ENCODE measurements around the gene TCFL5.
A peak's percentile ranks its signal among the peaks of the same experiment; 100 is the strongest.

TCFL5 gene

DNA sequence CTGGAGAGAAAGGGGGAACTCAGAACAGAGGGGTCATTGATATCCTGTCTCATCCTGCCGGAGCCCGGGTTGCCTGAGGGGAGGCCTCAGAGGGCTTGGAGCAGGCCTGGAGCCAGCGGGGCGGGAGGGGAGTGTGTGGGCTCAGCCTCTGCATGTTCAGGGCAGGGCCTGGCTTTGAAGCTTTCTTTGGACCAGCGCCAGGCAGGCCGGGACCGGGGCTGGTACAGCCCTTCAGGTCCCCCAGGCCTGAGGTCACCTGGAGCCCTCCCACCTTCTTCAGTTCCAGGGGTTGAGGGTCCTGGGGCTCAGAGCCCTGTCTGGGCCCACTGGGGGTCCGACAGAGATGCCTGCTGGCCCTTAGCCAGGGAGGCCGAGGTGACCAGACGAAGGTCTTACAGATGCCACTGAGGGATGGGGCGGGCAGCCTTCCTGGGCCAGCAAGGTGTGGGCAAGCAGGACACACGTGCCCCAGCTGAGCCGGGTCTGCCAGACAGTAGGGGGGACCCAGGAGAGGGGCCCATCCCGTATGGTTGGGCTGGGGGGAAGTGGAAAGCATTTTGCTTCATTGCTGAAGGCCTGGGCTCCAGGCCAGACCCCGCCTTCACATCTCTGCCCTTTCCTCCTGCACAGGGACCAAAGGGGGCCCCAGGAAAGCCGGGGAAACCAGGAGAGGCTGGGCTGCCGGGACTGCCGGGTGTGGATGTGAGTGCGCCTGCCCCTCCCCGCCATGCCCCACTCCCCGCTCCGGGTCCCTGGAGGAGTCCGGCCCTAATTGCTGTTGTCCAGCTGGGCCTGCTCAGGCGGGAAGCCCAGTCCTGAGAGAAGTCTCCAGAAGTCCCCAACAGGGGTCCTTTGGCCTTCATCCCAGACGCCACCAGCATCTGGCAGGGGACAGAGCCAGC, 42.8 kb downstream of the TCFL5 start (continued):
- TF ChIP-seq, protein P1, sequence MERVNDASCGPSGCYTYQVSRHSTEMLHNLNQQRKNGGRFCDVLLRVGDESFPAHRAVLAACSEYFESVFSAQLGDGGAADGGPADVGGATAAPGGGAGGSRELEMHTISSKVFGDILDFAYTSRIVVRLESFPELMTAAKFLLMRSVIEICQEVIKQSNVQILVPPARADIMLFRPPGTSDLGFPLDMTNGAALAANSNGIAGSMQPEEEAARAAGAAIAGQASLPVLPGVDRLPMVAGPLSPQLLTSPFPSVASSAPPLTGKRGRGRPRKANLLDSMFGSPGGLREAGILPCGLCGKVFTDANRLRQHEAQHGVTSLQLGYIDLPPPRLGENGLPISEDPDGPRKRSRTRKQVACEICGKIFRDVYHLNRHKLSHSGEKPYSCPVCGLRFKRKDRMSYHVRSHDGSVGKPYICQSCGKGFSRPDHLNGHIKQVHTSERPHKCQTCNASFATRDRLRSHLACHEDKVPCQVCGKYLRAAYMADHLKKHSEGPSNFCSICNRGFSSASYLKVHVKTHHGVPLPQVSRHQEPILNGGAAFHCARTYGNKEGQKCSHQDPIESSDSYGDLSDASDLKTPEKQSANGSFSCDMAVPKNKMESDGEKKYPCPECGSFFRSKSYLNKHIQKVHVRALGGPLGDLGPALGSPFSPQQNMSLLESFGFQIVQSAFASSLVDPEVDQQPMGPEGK (tag by site-specific recombination; IDR thresholded peaks at IDR 0.05) = peak; percentile 81
- TF ChIP-seq ZNF341 (tag by site-specific recombination; IDR thresholded peaks at IDR 0.05; ENCODE audit: low read depth) (peak; percentile 55; the same call in 1 of the 2 replicates), KLF16 (tag by site-specific recombination; IDR thresholded peaks at IDR 0.05) (peak; percentile 47; the same call in 1 of the 2 replicates), PRDM10 (tag by site-specific recombination; IDR thresholded peaks at IDR 0.05) (0 out of 2 replicates have a peak, but pooled peaks have one; percentile 42), ZNF335 (tag by site-specific recombination; conservative IDR thresholded peaks at IDR 0.05) (peak; percentile 99), TCF7L2 (IDR thresholded peaks at IDR 0.05; ENCODE audit: borderline replicate concordance, low read depth, low read length) (no peak), KLF17 (tag by site-specific recombination; IDR thresholded peaks at IDR 0.05) (peak; percentile 89; the same call in 1 of the 2 replicates), ZNF510 (tag by site-specific recombination; IDR thresholded peaks at IDR 0.05; ENCODE audit: insufficient replicate concordance) (no peak), ZFHX2 (tag by site-specific recombination; conservative IDR thresholded peaks at IDR 0.05) (peak; percentile 83), KLF1 (tag by site-specific recombination; IDR thresholded peaks at IDR 0.05) (peak; percentile 61; the same call in 1 of the 2 replicates), ZFP69B (tag by site-specific recombination; IDR thresholded peaks at IDR 0.05) (peak; percentile 73), SP3 (tag by site-specific recombination; IDR thresholded peaks at IDR 0.05) (0 out of 2 replicates have a peak, but pooled peaks have one; percentile 13), ZBTB8A (tag by site-specific recombination; IDR thresholded peaks at IDR 0.05) (peak; percentile 68), ZNF398 (tag by site-specific recombination; IDR thresholded peaks at IDR 0.05) (peak; percentile 53; the same call in 1 of the 2 replicates), IKZF3 (tag by site-specific recombination; IDR thresholded peaks at IDR 0.05) (peak; percentile 15; the same call in 1 of the 2 replicates)
- TF ChIP-seq, protein P2, sequence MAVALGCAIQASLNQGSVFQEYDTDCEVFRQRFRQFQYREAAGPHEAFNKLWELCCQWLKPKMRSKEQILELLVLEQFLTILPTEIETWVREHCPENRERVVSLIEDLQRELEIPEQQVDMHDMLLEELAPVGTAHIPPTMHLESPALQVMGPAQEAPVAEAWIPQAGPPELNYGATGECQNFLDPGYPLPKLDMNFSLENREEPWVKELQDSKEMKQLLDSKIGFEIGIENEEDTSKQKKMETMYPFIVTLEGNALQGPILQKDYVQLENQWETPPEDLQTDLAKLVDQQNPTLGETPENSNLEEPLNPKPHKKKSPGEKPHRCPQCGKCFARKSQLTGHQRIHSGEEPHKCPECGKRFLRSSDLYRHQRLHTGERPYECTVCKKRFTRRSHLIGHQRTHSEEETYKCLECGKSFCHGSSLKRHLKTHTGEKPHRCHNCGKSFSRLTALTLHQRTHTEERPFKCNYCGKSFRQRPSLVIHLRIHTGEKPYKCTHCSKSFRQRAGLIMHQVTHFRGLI (tag by site-specific recombination; IDR thresholded peaks at IDR 0.05) = peak; percentile 82; the same call in 1 of the 2 replicates
- TF ChIP-seq, protein P3, sequence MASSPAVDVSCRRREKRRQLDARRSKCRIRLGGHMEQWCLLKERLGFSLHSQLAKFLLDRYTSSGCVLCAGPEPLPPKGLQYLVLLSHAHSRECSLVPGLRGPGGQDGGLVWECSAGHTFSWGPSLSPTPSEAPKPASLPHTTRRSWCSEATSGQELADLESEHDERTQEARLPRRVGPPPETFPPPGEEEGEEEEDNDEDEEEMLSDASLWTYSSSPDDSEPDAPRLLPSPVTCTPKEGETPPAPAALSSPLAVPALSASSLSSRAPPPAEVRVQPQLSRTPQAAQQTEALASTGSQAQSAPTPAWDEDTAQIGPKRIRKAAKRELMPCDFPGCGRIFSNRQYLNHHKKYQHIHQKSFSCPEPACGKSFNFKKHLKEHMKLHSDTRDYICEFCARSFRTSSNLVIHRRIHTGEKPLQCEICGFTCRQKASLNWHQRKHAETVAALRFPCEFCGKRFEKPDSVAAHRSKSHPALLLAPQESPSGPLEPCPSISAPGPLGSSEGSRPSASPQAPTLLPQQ (tag by site-specific recombination; IDR thresholded peaks at IDR 0.05) = peak; percentile 78; the same call in 1 of the 2 replicates
